HG03575 (cell line): ENCODE data around the gene KLHL3.

Experiments
- ATAC-seq: cut with Tn5 transposase; IDR thresholded peaks from one replicate; pipeline ENCODE4 v1.9.1; 2021; ENCODE audit not compliant: unreplicated experiment, insufficient number of reproducible peaks, low FRiP score; ENCODE audit errors: extremely low read depth

The KLHL3 gene

GRCh38 chr5:137573376-137573775 is 162.5 kb downstream of the KLHL3 start:
- ATAC-seq, result no peak

DNA sequence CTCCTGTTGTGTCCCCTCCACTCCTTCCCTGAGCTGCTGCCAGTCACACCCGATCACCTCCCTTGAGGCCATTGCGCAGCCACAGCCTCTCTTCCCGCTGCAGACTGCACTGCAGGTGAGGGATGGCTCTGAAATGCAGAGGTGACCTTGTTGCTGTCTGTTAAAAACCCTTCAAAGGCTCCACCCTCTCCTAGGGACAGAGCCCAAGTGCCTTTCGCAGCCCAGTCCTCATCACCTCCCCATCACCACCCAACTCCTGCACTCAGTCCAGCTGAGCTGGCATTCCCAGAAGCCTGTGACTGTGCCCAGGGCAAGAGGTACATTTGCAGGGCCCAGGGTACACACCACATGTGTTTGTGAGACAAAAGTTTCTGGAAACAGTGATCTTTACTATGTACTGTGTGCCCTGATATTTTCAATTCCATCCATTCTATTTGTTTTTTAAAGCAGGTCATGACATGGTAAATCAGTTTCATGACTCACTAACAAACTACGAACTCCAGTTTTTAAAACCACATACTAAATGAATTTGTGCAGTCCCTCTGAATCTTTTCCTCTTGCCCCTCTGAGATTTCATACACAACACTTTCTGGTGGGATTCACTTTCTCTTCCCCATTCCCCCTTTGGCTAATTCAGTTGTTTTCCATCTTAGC is 163.7 kb downstream of the KLHL3 start:
- no peak for ATAC-seq

GRCh38 chr5:137570070-137570469 is 165.8 kb downstream of the KLHL3 start:
- ATAC-seq, result no peak
